ENCODE results near the gene PLXNA2.

DNA sequence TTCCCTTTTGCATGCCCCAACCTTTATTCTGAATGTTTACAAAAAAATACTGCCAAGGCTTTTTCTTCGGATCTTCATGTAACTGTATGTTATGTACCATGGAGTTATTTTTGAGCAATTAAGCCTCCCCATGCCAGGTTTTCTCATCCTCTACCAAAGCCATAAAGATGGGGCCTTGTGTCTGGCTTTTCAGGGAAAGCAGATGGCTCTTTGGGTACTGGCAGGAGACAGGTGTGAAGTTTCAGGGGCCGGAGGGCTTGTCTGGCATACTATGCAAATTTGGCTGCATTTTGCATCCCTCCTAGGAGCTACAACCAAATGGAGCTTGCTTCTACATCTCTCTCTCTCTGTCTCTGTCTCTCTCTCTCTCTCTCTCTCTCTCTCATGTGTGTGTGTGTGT is 28.1 kb upstream of the PLXNA2 start:
- no peak for TF ChIP-seq POLR2A (IDR thresholded peaks at IDR 0.05)
- TF ChIP-seq, protein P1, sequence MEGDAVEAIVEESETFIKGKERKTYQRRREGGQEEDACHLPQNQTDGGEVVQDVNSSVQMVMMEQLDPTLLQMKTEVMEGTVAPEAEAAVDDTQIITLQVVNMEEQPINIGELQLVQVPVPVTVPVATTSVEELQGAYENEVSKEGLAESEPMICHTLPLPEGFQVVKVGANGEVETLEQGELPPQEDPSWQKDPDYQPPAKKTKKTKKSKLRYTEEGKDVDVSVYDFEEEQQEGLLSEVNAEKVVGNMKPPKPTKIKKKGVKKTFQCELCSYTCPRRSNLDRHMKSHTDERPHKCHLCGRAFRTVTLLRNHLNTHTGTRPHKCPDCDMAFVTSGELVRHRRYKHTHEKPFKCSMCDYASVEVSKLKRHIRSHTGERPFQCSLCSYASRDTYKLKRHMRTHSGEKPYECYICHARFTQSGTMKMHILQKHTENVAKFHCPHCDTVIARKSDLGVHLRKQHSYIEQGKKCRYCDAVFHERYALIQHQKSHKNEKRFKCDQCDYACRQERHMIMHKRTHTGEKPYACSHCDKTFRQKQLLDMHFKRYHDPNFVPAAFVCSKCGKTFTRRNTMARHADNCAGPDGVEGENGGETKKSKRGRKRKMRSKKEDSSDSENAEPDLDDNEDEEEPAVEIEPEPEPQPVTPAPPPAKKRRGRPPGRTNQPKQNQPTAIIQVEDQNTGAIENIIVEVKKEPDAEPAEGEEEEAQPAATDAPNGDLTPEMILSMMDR (IDR thresholded peaks at IDR 0.05), result no peak
